Hepatocyte (in vitro differentiated cells): ENCODE data around the gene RHPN2. TPM values are rescaled to one million over a fixed set of nuclear protein-coding genes. Genes with fewer than 3 reads are reported as not detected.
A peak's percentile ranks its signal among the peaks of the same experiment; 100 is the strongest.

Experiments
- DNase-seq: peaks from one replicate; pipeline ENCODE4 v3.0.0-alpha.2; 2016; ENCODE audit warnings: low spot score
- H2AFZ ChIP-seq: fragments of 200-600 bp; sonication (generic); 2 replicates; pipeline ENCODE4 v1.6.0; 2016; ENCODE audit warnings: antibody characterized with exemption, mild to moderate bottlenecking
- H3K27ac ChIP-seq: fragments of 200-600 bp; sonication (generic); 2 replicates; pipeline ENCODE4 v1.5.1; 2016; ENCODE audit warnings: mild to moderate bottlenecking
- H3K27me3 ChIP-seq: fragments of 200-600 bp; sonication (generic); 2 replicates; pipeline ENCODE4 v1.6.1; 2016
- H3K36me3 ChIP-seq: fragments of 200-600 bp; sonication (generic); replicated peaks from 2 replicates; pipeline ENCODE4 v1.5.1; 2016; ENCODE audit warnings: low read depth; ENCODE audit not compliant: insufficient read depth
- H3K4me1 ChIP-seq: fragments of 200-600 bp; sonication (generic); 2 replicates; pipeline ENCODE4 v1.5.1; 2016; ENCODE audit warnings: mild to moderate bottlenecking, moderate library complexity; ENCODE audit not compliant: insufficient read depth
- H3K4me2 ChIP-seq: fragments of 200-600 bp; sonication (generic); 2 replicates; pipeline ENCODE4 v1.6.0; 2016
- H3K4me3 ChIP-seq: fragments of 200-600 bp; sonication (generic); 2 replicates; pipeline ENCODE4 v1.5.1; 2016; ENCODE audit warnings: mild to moderate bottlenecking
- H3K79me2 ChIP-seq: fragments of 200-600 bp; sonication (generic); 2 replicates; pipeline ENCODE4 v1.6.0; 2017; ENCODE audit warnings: mild to moderate bottlenecking
- H3K9me2 ChIP-seq: fragments of 200-600 bp; sonication (generic); replicated peaks from 2 replicates; pipeline ENCODE4 v1.6.0; 2017; ENCODE audit warnings: mild to moderate bottlenecking; ENCODE audit not compliant: insufficient read depth
- H3K9me3 ChIP-seq: fragments of 200-600 bp; sonication (generic); 2 replicates; pipeline ENCODE4 v1.5.1; 2016; ENCODE audit warnings: low read depth, mild to moderate bottlenecking
- H4K20me1 ChIP-seq: fragments of 200-600 bp; sonication (generic); 2 replicates; pipeline ENCODE4 v1.6.0; 2016; ENCODE audit warnings: mild to moderate bottlenecking; ENCODE audit not compliant: insufficient read depth, poor library complexity, severe bottlenecking
- CTCF ChIP-seq: fragments of 200-600 bp; sonication (generic); IDR thresholded peaks from 2 replicates; pipeline ENCODE4 v1.5.1; 2016; ENCODE audit warnings: antibody characterized with exemption, mild to moderate bottlenecking; ENCODE audit not compliant: poor library complexity
- EZH2 ChIP-seq: fragments of 200-600 bp; sonication (generic); IDR thresholded peaks from 2 replicates; pipeline ENCODE4 v1.6.1; 2016; ENCODE audit warnings: antibody characterized with exemption, mild to moderate bottlenecking, borderline replicate concordance
- EZH2phosphoT487 ChIP-seq: fragments of 200-600 bp; sonication (generic); IDR thresholded peaks from one replicate; pipeline ENCODE4 v1.6.1; 2018; ENCODE audit warnings: antibody characterized with exemption, mild to moderate bottlenecking, low read depth, moderate library complexity; ENCODE audit not compliant: unreplicated experiment, severe bottlenecking
- WGBS: methylation state at CpG from one replicate; pipeline ENCODE4 v1.1.6; 2016; ENCODE audit warnings: low lambda C conversion rate; ENCODE audit errors: missing lambda C conversion rate; 5-methylcytosine and 5-hydroxymethylcytosine counted together
- polyA plus RNA-seq: library from polyadenylated mRNA; unstranded; fragments of >200 nt; fragmentation: Nextera tagmentation; extraction: Ambion mirVana; gene quantifications from 2 replicates; pipeline ENCODE4 v1.2.1, GENCODE V29; 2016
- total RNA-seq: library from RNA; depleted of rRNA; stranded (reverse); fragments of >200 nt; gene quantifications from 2 replicates; pipeline ENCODE4 v1.2.3, GENCODE V29; 2014

RHPN2 gene
- total and polyA plus RNA-seq, 2 experiments from 2014 or later = 44.3 to 67.9 TPM

- 2% methylated on average over 53 of the region's 62 CpGs for WGBS
- TF ChIP-seq EZH2 (no peak), CTCF (no peak), EZH2phosphoT487 (no peak)
- Histone ChIP-seq H3K27me3 (no peaks in the 10 kb centered on the region), H4K20me1 (no peaks in the 10 kb centered on the region), H3K9me3 (no peaks in the 10 kb centered on the region), H3K36me3 (no peaks in the 10 kb centered on the region), H3K9me2 (no peaks in the 10 kb centered on the region), H3K4me1 (peaks cover 17% of the 10 kb centered on the region), H2AFZ (peak within 1 kb of the TSS; percentile 89), H3K79me2 (peaks cover 24% of the 10 kb centered on the region), H3K27ac (peak within 1 kb of the TSS; percentile 91), H3K4me3 (peak within 1 kb of the TSS; percentile 96), H3K4me2 (peak within 1 kb of the TSS; percentile 81)
- DNase-seq = peak; percentile 94
These were observed 16.3 kb upstream of the RHPN2 start, which contains the start of gene GPATCH1 for GRCh38 chr19:33080761-33081681. GPATCH1 (plus strand) TSS chr19:33081181; CDS start chr19:33081194, 13 bp downstream.

DNA sequence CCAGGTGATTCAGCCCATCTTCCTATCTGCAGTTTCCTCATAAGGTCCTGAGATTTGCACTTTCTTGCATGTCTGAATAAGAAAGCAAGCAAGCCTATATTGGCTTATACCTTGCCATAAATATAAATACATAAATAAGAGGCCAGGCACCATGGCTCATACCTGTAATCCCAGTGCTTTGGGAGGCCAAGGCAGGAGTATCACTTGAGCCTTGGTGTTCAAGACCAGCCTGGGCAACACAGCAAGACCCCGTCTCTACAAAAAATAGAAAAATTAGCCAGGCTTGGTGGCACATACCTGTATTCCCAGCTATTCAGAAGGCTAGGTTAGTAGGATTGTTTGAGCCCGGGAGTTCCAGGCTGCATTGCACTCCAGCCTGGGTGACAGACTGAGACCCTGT, 10.8 kb upstream of the RHPN2 start:
- Histone ChIP-seq H3K27ac (no peak overlapping the region), H3K4me2 (no peak overlapping the region), H3K4me1 (peaks cover 8% of the 10 kb centered on the region), H3K4me3 (no peak overlapping the region), H3K9me3 (no peaks in the 10 kb centered on the region), H3K36me3 (no peaks in the 10 kb centered on the region), H4K20me1 (no peaks in the 10 kb centered on the region), H3K27me3 (no peaks in the 10 kb centered on the region), H3K9me2 (no peaks in the 10 kb centered on the region), H2AFZ (no peak overlapping the region), H3K79me2 (no peaks in the 10 kb centered on the region)
- WGBS = 89% methylated on average over 2 of the region's 2 CpGs
- DNase-seq = no peak
- TF ChIP-seq EZH2 = no peak

DNA sequence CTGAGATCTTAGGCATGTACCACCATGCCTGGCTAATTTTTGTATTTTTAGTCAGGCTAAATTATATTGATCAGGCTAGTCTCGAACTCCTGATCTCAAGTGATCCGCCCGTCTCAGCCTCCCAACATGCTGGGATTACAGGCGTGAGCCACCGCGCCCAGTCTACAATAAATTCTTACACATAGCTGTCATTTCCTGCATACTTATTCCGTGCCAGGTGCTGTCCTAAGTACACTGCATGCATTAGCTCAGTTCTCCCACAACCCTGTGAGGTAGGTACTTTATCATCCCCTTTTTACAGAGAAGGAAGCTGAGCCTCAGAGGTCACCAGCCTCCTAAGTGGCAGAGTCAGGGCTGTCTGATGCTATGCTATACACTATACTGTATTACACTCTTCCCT, 7.2 kb upstream of the RHPN2 start:
- no peak overlapping the region for H3K4me2 ChIP-seq
- no peaks in the 10 kb centered on the region for H3K27me3 ChIP-seq
- TF ChIP-seq EZH2phosphoT487 (no peak), CTCF (no peak), EZH2 (no peak)
- no peak overlapping the region for H3K4me3 ChIP-seq
- H3K27ac ChIP-seq = no peak overlapping the region
- no peaks in the 10 kb centered on the region for H3K9me2 ChIP-seq
- H3K79me2 ChIP-seq = no peaks in the 10 kb centered on the region
- no peaks in the 10 kb centered on the region for H4K20me1 ChIP-seq
- WGBS = 86% methylated on average over 7 of the region's 7 CpGs
- no peaks in the 10 kb centered on the region for H3K4me1 ChIP-seq
- no peak for DNase-seq
- no peaks in the 10 kb centered on the region for H3K9me3 ChIP-seq
- no peak overlapping the region for H2AFZ ChIP-seq
- H3K36me3 ChIP-seq = no peaks in the 10 kb centered on the region

DNA sequence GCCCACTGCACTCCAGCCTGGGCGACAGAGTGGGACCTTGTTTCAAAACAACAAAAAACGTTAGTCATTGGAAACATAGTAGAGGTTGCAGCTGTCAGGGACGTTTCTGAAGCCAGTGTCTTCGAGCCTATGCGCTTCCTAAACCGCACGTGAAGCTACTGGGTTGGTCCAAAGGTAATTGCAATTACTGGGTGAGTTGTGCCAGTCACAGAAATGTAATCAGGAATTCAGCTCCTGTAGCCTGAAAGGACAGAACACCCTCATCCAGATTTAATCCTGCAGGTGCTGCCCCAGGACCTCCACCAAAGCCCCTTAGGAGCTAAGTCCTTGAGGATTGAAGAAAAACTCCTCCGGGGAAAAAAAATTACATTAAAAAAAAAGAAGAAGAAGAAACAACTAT, 2.4 kb upstream of the RHPN2 start:
- no peaks in the 10 kb centered on the region for H3K9me3 ChIP-seq
- H3K79me2 ChIP-seq = peaks cover 23% of the 10 kb centered on the region
- no peak overlapping the region for H3K4me3 ChIP-seq
- no peak overlapping the region for H3K27ac ChIP-seq
- WGBS = 86% methylated on average over 8 of the region's 8 CpGs
- no peaks in the 10 kb centered on the region for H3K36me3 ChIP-seq
- no peak for DNase-seq
- no peaks in the 10 kb centered on the region for H3K9me2 ChIP-seq
- H3K4me1 ChIP-seq = no peaks in the 10 kb centered on the region
- no peaks in the 10 kb centered on the region for H3K27me3 ChIP-seq
- no peak overlapping the region for H3K4me2 ChIP-seq
- TF ChIP-seq EZH2 = no peak
- TF ChIP-seq EZH2phosphoT487 = no peak
- TF ChIP-seq CTCF = no peak
- H2AFZ ChIP-seq = no peak overlapping the region
- peaks cover 16% of the 10 kb centered on the region for H4K20me1 ChIP-seq
